PFSK-1 (cell line): ENCODE measurements around the gene ADCK2.

Experiments
- FOXP2 ChIP-seq: optimal IDR thresholded peaks from 2 replicates; pipeline ENCODE3; 2011; ENCODE audit warnings: borderline replicate concordance, control low read depth, inconsistent platforms; ENCODE audit not compliant: insufficient read depth; ENCODE audit errors: extremely low read length, extremely low read depth
- POLR2AphosphoS5 ChIP-seq: IDR thresholded peaks from 2 replicates; pipeline ENCODE4 v1.6.1; 2012; ENCODE audit warnings: low read depth, mild to moderate bottlenecking, control low read depth, low read length, moderate library complexity
- REST ChIP-seq, 2 experiments: IDR thresholded peaks; 2 replicates each; pipeline versions ENCODE4 v1.6.1 to v1.8.0; 2011 to 2012; ENCODE audit warnings: low read depth in 2 of 2, low read length in 2 of 2, control low read depth in 1 of 2, inconsistent platforms in 1 of 2, mild to moderate bottlenecking in 1 of 2, moderate library complexity in 1 of 2; ENCODE audit not compliant: insufficient read depth in 1 of 2
- SIN3A ChIP-seq: IDR thresholded peaks from 2 replicates; pipeline ENCODE4 v1.6.1; 2012; ENCODE audit warnings: mild to moderate bottlenecking, low read length, moderate library complexity, borderline replicate concordance; ENCODE audit not compliant: insufficient read depth
- TAF1 ChIP-seq: IDR thresholded peaks from 2 replicates; pipeline ENCODE4 v1.6.1; 2012; ENCODE audit warnings: low read length, control low read depth, borderline replicate concordance; ENCODE audit not compliant: insufficient read depth

ADCK2 gene

GRCh38 chr7:140661124-140661523, 11.6 kb upstream of the ADCK2 start:
- TF ChIP-seq TAF1 (no peak), REST (IDR thresholded peaks at IDR 0.05; ENCODE audit: insufficient read depth in 1 of 2, low read depth in 2 of 2, low read length in 2 of 2) (no peak), SIN3A (no peak), POLR2AphosphoS5 (no peak), FOXP2 (no peak)

GRCh38 chr7:140667476-140667875, 5.3 kb upstream of the ADCK2 start:
- TF ChIP-seq FOXP2 (no peak), TAF1 (no peak), REST (IDR thresholded peaks at IDR 0.05; ENCODE audit: insufficient read depth in 1 of 2, low read depth in 2 of 2, low read length in 2 of 2) (no peak), POLR2AphosphoS5 (no peak), SIN3A (no peak)

GRCh38 chr7:140668641-140669040, 4.1 kb upstream of the ADCK2 start:
- no peak for TF ChIP-seq FOXP2
- TF ChIP-seq REST (IDR thresholded peaks at IDR 0.05; ENCODE audit: insufficient read depth in 1 of 2, low read depth in 2 of 2, low read length in 2 of 2): no peak
- TF ChIP-seq SIN3A: no peak
- TF ChIP-seq TAF1: no peak
- no peak for TF ChIP-seq POLR2AphosphoS5

GRCh38 chr7:140669352-140669751, 3.4 kb upstream of the ADCK2 start:
- TF ChIP-seq SIN3A (no peak), REST (IDR thresholded peaks at IDR 0.05; ENCODE audit: insufficient read depth in 1 of 2, low read depth in 2 of 2, low read length in 2 of 2) (no peak), FOXP2 (no peak), POLR2AphosphoS5 (no peak), TAF1 (no peak)
